NOMO-1 treated with dmso at 0.1 percent for 144 hours (cell line): ENCODE data around the gene SENP1.

Experiments
- DNase-seq: peaks from one replicate; lab custom pipeline; 2025; ENCODE audit not compliant: unreplicated experiment; lab: John Stamatoyannopoulos, UW

SENP1 gene

DNA sequence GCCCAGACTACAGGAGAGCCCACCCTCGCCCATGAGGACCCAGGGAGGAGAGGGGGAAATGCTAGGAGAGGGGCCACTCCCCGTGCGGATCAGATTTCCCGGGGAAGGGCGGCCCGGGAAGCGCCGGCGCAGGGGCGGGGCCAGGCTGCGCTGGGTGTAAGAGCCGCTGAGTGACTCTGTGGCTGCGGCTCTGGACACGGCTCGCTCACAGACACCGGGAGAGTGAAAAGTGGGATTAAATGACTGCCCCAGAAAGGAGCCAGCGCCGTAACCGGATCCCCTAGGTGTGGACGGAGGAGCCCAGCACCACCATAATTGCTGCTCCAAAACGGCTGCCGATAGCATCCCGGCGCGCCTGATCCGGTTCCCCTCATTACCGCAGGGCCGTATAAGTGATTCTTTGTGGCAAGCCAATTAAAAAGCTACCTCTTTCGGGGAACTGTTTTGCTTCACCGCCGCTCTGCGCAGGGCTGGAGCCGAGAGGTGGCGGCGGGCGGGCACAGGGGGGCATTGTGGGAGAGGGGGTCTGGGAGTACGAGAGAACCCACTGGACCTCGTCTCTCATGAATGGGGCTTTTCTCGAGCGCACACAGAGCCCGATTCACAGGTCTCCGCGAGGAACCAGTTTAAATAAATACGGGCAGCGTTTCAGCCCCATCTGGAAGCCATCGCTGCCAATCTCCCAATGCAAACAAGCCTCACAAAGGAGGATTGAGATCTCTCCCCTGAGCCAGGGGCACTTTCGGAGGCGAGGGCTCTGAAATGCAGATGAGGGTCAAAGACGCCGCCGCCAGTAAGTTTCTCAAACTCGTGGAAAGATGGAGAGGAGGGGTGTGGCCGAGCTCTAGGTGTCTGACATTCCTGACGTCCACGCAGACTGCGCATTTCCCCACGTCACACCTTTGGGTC, 104.1 kb downstream of the SENP1 start:
- DNase-seq = no peak

DNA sequence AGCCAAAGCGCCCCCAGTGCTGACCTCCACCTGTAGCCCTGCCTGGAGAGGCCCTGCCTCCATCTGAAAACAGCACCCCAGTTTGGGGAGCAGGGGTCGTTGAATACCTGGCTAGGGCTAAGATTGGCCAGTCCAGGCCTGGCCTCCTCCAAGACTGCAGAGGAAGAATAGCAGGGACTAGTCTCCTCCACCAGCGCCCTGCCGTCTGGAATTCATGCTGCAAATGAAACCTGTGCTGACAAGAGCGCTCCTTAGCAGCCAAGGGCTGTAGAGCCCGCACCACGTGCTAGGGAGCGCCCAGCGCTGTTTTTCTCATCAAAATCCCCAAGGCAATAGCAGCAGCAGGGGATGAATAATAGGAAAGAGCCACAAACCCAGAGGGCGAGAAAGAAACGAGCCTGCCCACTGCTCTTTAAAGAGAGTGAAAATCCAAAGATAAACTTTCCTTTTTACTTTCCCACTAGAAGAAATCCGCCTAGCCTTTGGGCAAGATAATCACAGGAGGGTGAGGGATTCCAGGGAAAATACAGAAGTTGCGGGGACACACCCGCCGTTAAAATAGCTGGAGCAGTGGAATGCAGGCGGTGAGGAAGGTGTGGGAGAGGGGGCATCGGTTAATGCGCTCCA, 104.9 kb downstream of the SENP1 start:
- no peak for DNase-seq

DNA sequence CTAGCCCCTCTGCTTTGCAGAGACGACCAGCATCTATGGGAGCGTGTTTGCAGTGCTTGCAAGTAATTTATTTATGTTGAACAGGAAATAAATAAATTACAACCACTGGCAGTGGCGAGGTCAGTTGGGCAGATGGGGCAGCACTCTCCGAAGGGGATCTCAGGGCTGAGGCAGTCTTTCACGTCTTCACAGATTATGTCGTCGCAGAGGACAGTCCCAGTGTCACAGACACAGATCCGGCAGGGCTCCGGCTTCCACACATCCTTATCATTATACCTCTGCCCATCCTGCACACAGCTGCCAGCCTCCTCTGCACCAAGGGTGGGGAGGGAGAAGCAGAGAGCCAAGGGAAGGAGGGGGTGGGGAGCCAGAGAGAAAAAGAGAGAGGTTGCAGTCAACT, 106.1 kb downstream of the SENP1 start:
- DNase-seq = no peak

DNA sequence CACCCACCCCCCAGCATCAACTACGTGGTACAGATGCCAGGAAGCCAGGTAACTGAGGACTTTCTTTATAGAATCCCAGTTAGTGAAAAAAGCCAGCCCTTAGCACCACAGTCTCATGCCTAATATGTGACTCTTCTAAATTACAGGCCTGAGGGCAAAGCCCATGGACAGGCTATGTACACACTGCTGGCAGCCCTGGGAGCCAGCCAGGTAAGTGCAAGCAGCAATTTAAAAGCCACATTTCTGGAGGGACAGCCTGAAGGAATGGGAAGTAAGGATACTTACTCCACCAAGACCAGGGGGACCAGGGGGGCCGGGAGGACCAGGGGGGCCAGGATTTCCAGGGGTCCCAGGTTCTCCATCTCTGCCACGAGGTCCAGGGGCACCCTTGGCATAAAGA, 108.6 kb downstream of the SENP1 start:
- no peak for DNase-seq

DNA sequence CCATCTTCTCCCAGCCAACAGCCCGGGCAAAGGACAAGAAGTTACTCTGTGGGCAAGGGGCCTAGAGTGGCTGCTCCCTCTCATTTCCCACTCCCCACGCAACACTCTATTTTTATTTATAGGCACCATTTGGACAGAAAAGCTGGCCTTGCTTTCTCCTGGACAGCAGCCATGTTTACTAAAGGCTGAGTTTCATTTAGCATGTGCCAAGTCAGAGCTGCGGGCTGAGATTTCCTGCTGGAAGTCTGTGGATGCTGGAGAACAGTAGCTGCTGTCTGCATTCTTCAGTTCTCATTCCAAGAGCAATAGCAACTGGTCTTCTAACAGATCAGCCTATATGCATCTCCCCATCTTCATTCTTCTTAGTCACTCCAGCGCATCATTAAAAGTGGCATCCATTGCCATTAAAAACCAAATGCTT, 109.9 kb downstream of the SENP1 start:
- no peak for DNase-seq

DNA sequence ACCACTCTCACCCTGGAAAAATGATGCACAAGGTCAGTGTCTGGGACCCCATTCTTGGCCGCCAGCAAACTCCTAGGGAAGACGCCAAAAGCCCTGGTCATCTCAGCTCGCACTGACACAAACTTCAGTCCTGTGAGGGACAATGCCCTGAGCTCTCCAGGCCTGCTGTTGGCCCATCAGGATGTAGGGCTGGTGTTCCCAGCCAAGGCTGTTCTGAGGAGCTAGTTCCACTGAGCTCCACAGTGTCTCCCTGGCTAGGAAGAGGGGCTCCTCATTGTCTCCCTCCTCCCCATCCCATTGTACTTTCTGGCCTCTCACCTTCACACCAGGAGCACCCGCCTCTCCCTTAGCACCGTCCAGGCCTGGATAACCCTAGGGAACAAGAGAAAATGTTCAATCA, 112.4 kb downstream of the SENP1 start:
- DNase-seq = no peak
